GM23248 (cell line): ENCODE results near the gene ITGB4. TPM values are rescaled to one million over a fixed set of nuclear protein-coding genes. Genes with fewer than 3 reads are reported as not detected.
"Not testable (repeated sequence)": the region's sequence is repeated elsewhere in the genome, so short reads cannot be mapped to it uniquely, and the experiment has no call there.

Source experiments
- DNase-seq: peaks from one replicate; pipeline ENCODE4 v3.0.0-alpha.2; 2015
- H2AFZ ChIP-seq: fragments of 200-600 bp; sonication (generic); 2 replicates; pipeline ENCODE4 v1.6.1; 2016; ENCODE audit warnings: antibody characterized with exemption
- H3F3A ChIP-seq: fragments of 200-600 bp; sonication (generic); 2 replicates; pipeline ENCODE4 v1.6.1; 2016; ENCODE audit warnings: mild to moderate bottlenecking, antibody characterized with exemption, mixed run types; ENCODE audit not compliant: insufficient read depth
- H3K27ac ChIP-seq: fragments of 200-600 bp; sonication (generic); 2 replicates; pipeline ENCODE4 v1.5.1; 2016; ENCODE audit warnings: mild to moderate bottlenecking
- H3K27me3 ChIP-seq: fragments of 200-600 bp; sonication (generic); replicated peaks from 2 replicates; pipeline ENCODE4 v1.6.1; 2016; ENCODE audit warnings: mild to moderate bottlenecking; ENCODE audit not compliant: insufficient read depth
- H3K36me3 ChIP-seq: fragments of 200-600 bp; sonication (generic); 2 replicates; pipeline ENCODE4 v1.6.1; 2016; ENCODE audit warnings: low read depth, mild to moderate bottlenecking
- H3K4me1 ChIP-seq: fragments of 200-600 bp; sonication (generic); 2 replicates; pipeline ENCODE4 v1.6.1; 2016; ENCODE audit warnings: mild to moderate bottlenecking; ENCODE audit not compliant: insufficient read depth
- H3K4me2 ChIP-seq: fragments of 200-600 bp; sonication (generic); one replicate; pipeline ENCODE4 v1.6.1; 2016; ENCODE audit warnings: mild to moderate bottlenecking; ENCODE audit not compliant: unreplicated experiment
- H3K4me3 ChIP-seq: fragments of 200-600 bp; sonication (generic); 2 replicates; pipeline ENCODE4 v1.5.1; 2016; ENCODE audit warnings: mild to moderate bottlenecking
- H3K79me2 ChIP-seq: fragments of 200-600 bp; sonication (generic); 2 replicates; pipeline ENCODE4 v1.6.1; 2016; ENCODE audit warnings: mild to moderate bottlenecking; ENCODE audit not compliant: insufficient read depth
- H3K9ac ChIP-seq: fragments of 200-600 bp; sonication (generic); 2 replicates; pipeline ENCODE4 v1.6.1; 2016; ENCODE audit warnings: mild to moderate bottlenecking
- H3K9me2 ChIP-seq: fragments of 200-600 bp; sonication (generic); 2 replicates; pipeline ENCODE4 v1.6.1; 2016; ENCODE audit warnings: mixed run types, mild to moderate bottlenecking, moderate library complexity; ENCODE audit not compliant: insufficient read depth
- H3K9me3 ChIP-seq: fragments of 200-600 bp; sonication (generic); one replicate; pipeline ENCODE4 v1.6.1; 2017; ENCODE audit warnings: low read depth
- H4K20me1 ChIP-seq: fragments of 200-600 bp; sonication (generic); 2 replicates; pipeline ENCODE4 v1.6.0; 2016; ENCODE audit not compliant: insufficient read depth
- EZH2 ChIP-seq: fragments of 200-600 bp; sonication (generic); IDR thresholded peaks from 2 replicates; pipeline ENCODE4 v1.6.1; 2018; ENCODE audit warnings: antibody characterized with exemption, mild to moderate bottlenecking; ENCODE audit not compliant: insufficient read depth, poor library complexity, severe bottlenecking
- EZH2phosphoT487 ChIP-seq: fragments of 200-600 bp; sonication (generic); IDR thresholded peaks from 2 replicates; pipeline ENCODE4 v1.6.1; 2018; ENCODE audit warnings: antibody characterized with exemption, moderate library complexity, mild to moderate bottlenecking, low read depth; ENCODE audit not compliant: insufficient read depth
- WGBS, 2 experiments: methylation state at CpG; one replicate each; pipeline ENCODE4 v1.1.6; 2015 to 2017; ENCODE audit warnings: low lambda C conversion rate in 2 of 2, low coverage in 1 of 2; ENCODE audit errors: missing lambda C conversion rate in 2 of 2; 5-methylcytosine and 5-hydroxymethylcytosine counted together
- in situ Hi-C: fragments of 300-500 bp; cut with MboI; formaldehyde crosslinking; loops from 2 replicates; pipeline ENCODE4 v1.15.0; 2020
- polyA plus RNA-seq: library from polyadenylated mRNA; unstranded; fragments of >200 nt; fragmentation: Nextera tagmentation; extraction: Ambion mirVana; gene quantifications from 2 replicates; pipeline ENCODE4 v1.2.1, GENCODE V29; 2016
- total RNA-seq: library from RNA; depleted of rRNA; stranded (reverse); fragments of >200 nt; shearing (Covaris generic); gene quantifications from 2 replicates; pipeline ENCODE4 v1.2.3, GENCODE V29; 2014

Gene ITGB4
- total and polyA plus RNA-seq, 2 experiments from 2014 or later: under 0.01 to 1.5 TPM

- Histone ChIP-seq H3K79me2 (no peaks in the 10 kb centered on the region), H3K9me3 (no peaks in the 10 kb centered on the region), H4K20me1 (no peaks in the 10 kb centered on the region), H2AFZ (no peak overlapping the region), H3F3A (no peaks in the 10 kb centered on the region), H3K4me2 (no peak overlapping the region), H3K9me2 (no peaks in the 10 kb centered on the region), H3K36me3 (no peaks in the 10 kb centered on the region), H3K9ac (no peak overlapping the region), H3K27ac (no peak overlapping the region), H3K4me1 (no peaks in the 10 kb centered on the region), H3K4me3 (no peak overlapping the region), H3K27me3 (no peaks in the 10 kb centered on the region)
- WGBS, 2 experiments: 89% methylated on average over 25 to 28 of the region's 29 CpGs
- in situ Hi-C loops: loop anchor here (10.0 kb wide), 1 partner anchor 142 kb away; no protein-coding TSS in a partner anchor
- no peak for TF ChIP-seq EZH2
- no peak for TF ChIP-seq EZH2phosphoT487
- DNase-seq: no peak
Observed at GRCh38 chr17:75756451-75757085, 35.3 kb downstream of the ITGB4 start.

GRCh38 chr17:75757086-75757681 lies 35.9 kb downstream of the ITGB4 start:
- H3K4me1 ChIP-seq: no peaks in the 10 kb centered on the region
- H3K9ac ChIP-seq: no peak overlapping the region
- DNase-seq: no peak
- H2AFZ ChIP-seq: no peak overlapping the region
- no peak for TF ChIP-seq EZH2
- TF ChIP-seq EZH2phosphoT487: no peak
- H3K27ac ChIP-seq: no peak overlapping the region
- no peaks in the 10 kb centered on the region for H4K20me1 ChIP-seq
- in situ Hi-C loops: loop anchor here (10.0 kb wide), 1 partner anchor 142 kb away; no protein-coding TSS in a partner anchor
- H3K9me3 ChIP-seq: no peaks in the 10 kb centered on the region
- no peaks in the 10 kb centered on the region for H3K9me2 ChIP-seq
- H3F3A ChIP-seq: no peaks in the 10 kb centered on the region
- H3K4me2 ChIP-seq: no peak overlapping the region
- no peak overlapping the region for H3K4me3 ChIP-seq
- H3K27me3 ChIP-seq: no peaks in the 10 kb centered on the region
- WGBS, 2 experiments: 88 to 91% methylated on average over 13 to 21 of the region's 21 CpGs
- H3K79me2 ChIP-seq: no peaks in the 10 kb centered on the region
- H3K36me3 ChIP-seq: no peaks in the 10 kb centered on the region

GRCh38 chr17:75758131-75758905 lies 37.1 kb downstream of the ITGB4 start:
- WGBS, 2 experiments: 89 to 91% methylated on average over 39 to 40 of the region's 41 CpGs
- no peak for TF ChIP-seq EZH2
- TF ChIP-seq EZH2phosphoT487: no peak
- no peak overlapping the region for H3K4me3 ChIP-seq
- no peaks in the 10 kb centered on the region; the same call in 1 of the 2 replicates for H3F3A ChIP-seq
- H3K9ac ChIP-seq: no peak overlapping the region
- no peaks in the 10 kb centered on the region for H3K27me3 ChIP-seq
- no peak overlapping the region for H3K4me2 ChIP-seq
- no peaks in the 10 kb centered on the region for H3K4me1 ChIP-seq
- DNase-seq: no peak
- H4K20me1 ChIP-seq: no peaks in the 10 kb centered on the region
- H3K36me3 ChIP-seq: no peaks in the 10 kb centered on the region
- no peak overlapping the region for H3K27ac ChIP-seq
- H3K9me3 ChIP-seq: no peaks in the 10 kb centered on the region
- no peaks in the 10 kb centered on the region for H3K79me2 ChIP-seq
- no peak overlapping the region for H2AFZ ChIP-seq
- in situ Hi-C loops: loop anchor here (10.0 kb wide), 1 partner anchor 144 kb away; no protein-coding TSS in a partner anchor
- H3K9me2 ChIP-seq: no peaks in the 10 kb centered on the region

- Histone ChIP-seq H3K79me2 (no peaks in the 10 kb centered on the region), H3F3A (no peaks in the 10 kb centered on the region; the same call in 1 of the 2 replicates), H3K4me1 (no peaks in the 10 kb centered on the region), H3K9me2 (no peaks in the 10 kb centered on the region), H3K27me3 (no peaks in the 10 kb centered on the region), H3K9me3 (no peaks in the 10 kb centered on the region), H3K9ac (no peak overlapping the region), H3K36me3 (no peaks in the 10 kb centered on the region), H2AFZ (no peak overlapping the region), H3K27ac (no peak overlapping the region), H4K20me1 (no peaks in the 10 kb centered on the region), H3K4me3 (no peak overlapping the region), H3K4me2 (no peak overlapping the region)
- in situ Hi-C loops: loop anchor here (10.0 kb wide), 1 partner anchor 145 kb away; no protein-coding TSS in a partner anchor
- WGBS, 2 experiments: 86 to 100% methylated on average over 2 to 3 of the region's 3 CpGs
- no peak for DNase-seq
- TF ChIP-seq EZH2phosphoT487 (no peak), EZH2 (no peak)
Observed at GRCh38 chr17:75759457-75759856, 38.2 kb downstream of the ITGB4 start.

- H3K4me1 ChIP-seq, H3K9me2 ChIP-seq, H3K27me3 ChIP-seq, H3K36me3 ChIP-seq, H3F3A ChIP-seq, H3K4me2 ChIP-seq, H3K9me3 ChIP-seq, DNase-seq, H3K79me2 ChIP-seq, H3K4me3 ChIP-seq, H3K9ac ChIP-seq, H4K20me1 ChIP-seq, H3K27ac ChIP-seq, H2AFZ ChIP-seq: not testable (repeated sequence)
- WGBS, 2 experiments: 89 to 96% methylated on average over 6 of the region's 6 CpGs
- in situ Hi-C loops: loop anchor here (10.0 kb wide), 1 partner anchor 145 kb away; no protein-coding TSS in a partner anchor
Observed at GRCh38 chr17:75759978-75760640, 38.9 kb downstream of the ITGB4 start.
